ENCODE measurements around the gene SUCLG2.
A peak's percentile ranks its signal among the peaks of the same experiment; 100 is the strongest.

SUCLG2 gene

GRCh38 chr3:67647390-67647878 is 7.0 kb downstream of the SUCLG2 start:
- no peak overlapping the region; the same call in 1 of the 2 replicates for H3K27ac ChIP-seq
- ChIA-PET POLR2A (ENCODE audit: low non-redundant PET) (no interaction called here), CTCF (interaction anchor here (0.6 kb wide), 1 partner anchor 431 kb away, joined by 4 read pairs; no protein-coding TSS in a partner anchor)
- DNase-seq (ENCODE audit: low spot score): peak; percentile 77
- no peak for TF ChIP-seq CTCF (conservative IDR thresholded peaks at IDR 0.05; ENCODE audit: low read depth)

- DNase-seq (ENCODE audit: low spot score): no peak
- ChIA-PET CTCF (interaction anchor here (0.6 kb wide), 1 partner anchor 1395 kb away, joined by 3 read pairs; no protein-coding TSS in a partner anchor), POLR2A (ENCODE audit: low non-redundant PET) (no interaction called here)
- TF ChIP-seq CTCF (conservative IDR thresholded peaks at IDR 0.05; ENCODE audit: low read depth): no peak
- no peak overlapping the region for H3K27ac ChIP-seq
Measured at GRCh38 chr3:67646586-67647234, 7.7 kb downstream of the SUCLG2 start.

- no peak for TF ChIP-seq CTCF (conservative IDR thresholded peaks at IDR 0.05; ENCODE audit: low read depth)
- CTCF ChIA-PET: no interaction called here
- POLR2A ChIA-PET (ENCODE audit: low non-redundant PET): no interaction called here
- H3K27ac ChIP-seq: no peak overlapping the region
- DNase-seq (ENCODE audit: low spot score): no peak
Measured at GRCh38 chr3:67644827-67645226, 9.6 kb downstream of the SUCLG2 start.

- TF ChIP-seq CTCF (conservative IDR thresholded peaks at IDR 0.05; ENCODE audit: low read depth): no peak
- ChIA-PET POLR2A (ENCODE audit: low non-redundant PET) (no interaction called here), CTCF (no interaction called here)
- no peak overlapping the region for H3K27ac ChIP-seq
- DNase-seq (ENCODE audit: low spot score): no peak
Measured at GRCh38 chr3:67642734-67643133, 11.7 kb downstream of the SUCLG2 start.

GRCh38 chr3:67642190-67642589 is 12.2 kb downstream of the SUCLG2 start:
- no peak for DNase-seq (ENCODE audit: low spot score)
- POLR2A ChIA-PET (ENCODE audit: low non-redundant PET): no interaction called here
- no peak for TF ChIP-seq CTCF (conservative IDR thresholded peaks at IDR 0.05; ENCODE audit: low read depth)
- CTCF ChIA-PET: no interaction called here
- no peak overlapping the region for H3K27ac ChIP-seq

- no peak overlapping the region for H3K27ac ChIP-seq
- ChIA-PET CTCF (no interaction called here), POLR2A (ENCODE audit: low non-redundant PET) (no interaction called here)
- DNase-seq (ENCODE audit: low spot score): no peak
- no peak for TF ChIP-seq CTCF (conservative IDR thresholded peaks at IDR 0.05; ENCODE audit: low read depth)
Measured at GRCh38 chr3:67641451-67641850, 13.0 kb downstream of the SUCLG2 start.
